Upper lobe of right lung (tissue), 1 donor: ENCODE measurements around the gene PIGM. TPM values are rescaled to one million over a fixed set of nuclear protein-coding genes. Genes with fewer than 3 reads are reported as not detected.

ENCODE experiments used
- ATAC-seq: fragments of 200-7000 bp; cut with Tn5 transposase; one replicate; pipeline ENCODE4 v1.9.1; 2020; ENCODE audit warnings: mild to moderate bottlenecking, moderate library complexity
- DNase-seq: peaks from one replicate; pipeline ENCODE4 v3.0.0-alpha.2; 2020
- H3K27ac ChIP-seq: fragments of 200-600 bp; one replicate; pipeline ENCODE4 v1.8.0; 2022
- H3K27me3 ChIP-seq: fragments of 200-600 bp; one replicate; pipeline ENCODE4 v1.8.0; 2022; ENCODE audit warnings: mild to moderate bottlenecking
- H3K36me3 ChIP-seq: fragments of 200-600 bp; one replicate; pipeline ENCODE4 v1.8.0; 2022
- H3K4me1 ChIP-seq: fragments of 200-600 bp; one replicate; pipeline ENCODE4 v1.8.0; 2022
- H3K4me3 ChIP-seq: fragments of 200-600 bp; one replicate; pipeline ENCODE4 v1.8.0; 2022; ENCODE audit warnings: mild to moderate bottlenecking
- H3K9me3 ChIP-seq: fragments of 200-600 bp; one replicate; pipeline ENCODE4 v1.8.0; 2022
- intact Hi-C: fragments of 100-400 bp; cut with DNase I; formaldehyde crosslinking; loops from one replicate; pipeline ENCODE4 v1.11.0; 2022
- total RNA-seq: library from RNA; stranded (reverse); fragmentation: NEBNext Ultra II Directional; extraction: Animal tissue kit (Norgen Biotek cat#: 25700); gene quantifications from one replicate; pipeline ENCODE4 v1.2.1, GENCODE V29; 2021
- TF ChIP-seq, protein P1 (sequence below): fragments of 200-600 bp; IDR thresholded peaks from one replicate; pipeline ENCODE4 v1.8.0; 2022; ENCODE audit warnings: antibody characterized with exemption
- donor health status: DM: no; HTN: yes; CAD: no; lungs with severe emphysema.

Gene PIGM
- total RNA-seq, 1 donor from 2014 or later, result 7.1 TPM

DNA sequence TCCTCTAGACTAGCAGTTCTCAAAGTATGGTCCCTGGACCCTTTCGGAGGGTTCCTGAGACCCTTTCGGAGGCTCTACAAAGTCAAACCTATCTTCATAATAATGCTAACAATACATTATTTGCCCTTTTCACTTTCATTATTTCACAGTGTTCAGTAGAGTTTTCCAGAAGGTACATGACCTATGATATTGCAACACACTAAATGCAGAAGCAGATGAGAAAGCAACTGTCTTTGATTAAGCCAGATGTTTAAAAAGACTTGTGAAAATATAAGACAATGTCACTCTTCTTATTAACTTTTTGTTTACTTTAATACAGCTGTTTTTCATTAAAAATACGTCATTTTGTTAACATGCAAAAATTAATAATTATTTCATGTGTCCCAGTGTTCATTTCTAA, 32.4 kb upstream of the PIGM start:
- Histone ChIP-seq H3K27ac (no peak overlapping the region), H3K27me3 (peaks cover 11% of the 10 kb centered on the region), H3K4me1 (no peaks in the 10 kb centered on the region), H3K4me3 (no peak overlapping the region), H3K9me3 (no peaks in the 10 kb centered on the region), H3K36me3 (no peaks in the 10 kb centered on the region)
- DNase-seq, result no peak
- intact Hi-C loops, result no loop called here
- TF ChIP-seq, protein P1, sequence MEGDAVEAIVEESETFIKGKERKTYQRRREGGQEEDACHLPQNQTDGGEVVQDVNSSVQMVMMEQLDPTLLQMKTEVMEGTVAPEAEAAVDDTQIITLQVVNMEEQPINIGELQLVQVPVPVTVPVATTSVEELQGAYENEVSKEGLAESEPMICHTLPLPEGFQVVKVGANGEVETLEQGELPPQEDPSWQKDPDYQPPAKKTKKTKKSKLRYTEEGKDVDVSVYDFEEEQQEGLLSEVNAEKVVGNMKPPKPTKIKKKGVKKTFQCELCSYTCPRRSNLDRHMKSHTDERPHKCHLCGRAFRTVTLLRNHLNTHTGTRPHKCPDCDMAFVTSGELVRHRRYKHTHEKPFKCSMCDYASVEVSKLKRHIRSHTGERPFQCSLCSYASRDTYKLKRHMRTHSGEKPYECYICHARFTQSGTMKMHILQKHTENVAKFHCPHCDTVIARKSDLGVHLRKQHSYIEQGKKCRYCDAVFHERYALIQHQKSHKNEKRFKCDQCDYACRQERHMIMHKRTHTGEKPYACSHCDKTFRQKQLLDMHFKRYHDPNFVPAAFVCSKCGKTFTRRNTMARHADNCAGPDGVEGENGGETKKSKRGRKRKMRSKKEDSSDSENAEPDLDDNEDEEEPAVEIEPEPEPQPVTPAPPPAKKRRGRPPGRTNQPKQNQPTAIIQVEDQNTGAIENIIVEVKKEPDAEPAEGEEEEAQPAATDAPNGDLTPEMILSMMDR, result no peak
- no peak for ATAC-seq

DNA sequence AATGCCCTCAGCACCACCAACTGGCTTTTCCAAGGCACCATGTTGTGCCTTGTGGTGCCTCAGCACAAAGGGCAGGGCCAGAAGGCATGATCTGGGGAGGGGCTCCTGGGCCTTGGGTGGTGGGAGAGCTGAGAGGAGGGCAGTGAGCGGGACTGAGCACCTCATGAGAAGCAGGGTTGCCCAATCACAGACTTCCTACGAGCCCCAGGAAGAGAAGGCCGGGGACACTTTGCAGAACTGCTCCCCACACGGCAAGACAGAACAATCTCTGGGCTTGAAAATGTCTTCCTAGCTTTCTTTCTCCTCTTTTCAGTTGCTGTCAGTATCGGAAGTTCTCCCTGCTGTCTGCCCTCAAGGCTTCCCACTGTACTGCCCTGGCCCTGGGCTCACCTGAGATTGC, 31.4 kb upstream of the PIGM start:
- Histone ChIP-seq H3K9me3 (no peaks in the 10 kb centered on the region), H3K4me3 (no peak overlapping the region), H3K4me1 (no peaks in the 10 kb centered on the region), H3K36me3 (no peaks in the 10 kb centered on the region), H3K27me3 (peaks cover 11% of the 10 kb centered on the region), H3K27ac (no peak overlapping the region)
- peak; percentile 38 for ATAC-seq
- intact Hi-C loops, result no loop called here
- DNase-seq, result peak; percentile 43
- TF ChIP-seq, protein P1, result no peak

GRCh38 chr1:160062230-160062532, 30.4 kb upstream of the PIGM start:
- no peaks in the 10 kb centered on the region for H3K9me3 ChIP-seq
- peaks cover 11% of the 10 kb centered on the region for H3K27me3 ChIP-seq
- intact Hi-C loops, result no loop called here
- peak; percentile 55 for DNase-seq
- ATAC-seq, result no peak
- TF ChIP-seq, protein P1, result no peak
- no peaks in the 10 kb centered on the region for H3K4me1 ChIP-seq
- no peaks in the 10 kb centered on the region for H3K36me3 ChIP-seq
- no peak overlapping the region for H3K4me3 ChIP-seq
- H3K27ac ChIP-seq, result no peak overlapping the region

DNA sequence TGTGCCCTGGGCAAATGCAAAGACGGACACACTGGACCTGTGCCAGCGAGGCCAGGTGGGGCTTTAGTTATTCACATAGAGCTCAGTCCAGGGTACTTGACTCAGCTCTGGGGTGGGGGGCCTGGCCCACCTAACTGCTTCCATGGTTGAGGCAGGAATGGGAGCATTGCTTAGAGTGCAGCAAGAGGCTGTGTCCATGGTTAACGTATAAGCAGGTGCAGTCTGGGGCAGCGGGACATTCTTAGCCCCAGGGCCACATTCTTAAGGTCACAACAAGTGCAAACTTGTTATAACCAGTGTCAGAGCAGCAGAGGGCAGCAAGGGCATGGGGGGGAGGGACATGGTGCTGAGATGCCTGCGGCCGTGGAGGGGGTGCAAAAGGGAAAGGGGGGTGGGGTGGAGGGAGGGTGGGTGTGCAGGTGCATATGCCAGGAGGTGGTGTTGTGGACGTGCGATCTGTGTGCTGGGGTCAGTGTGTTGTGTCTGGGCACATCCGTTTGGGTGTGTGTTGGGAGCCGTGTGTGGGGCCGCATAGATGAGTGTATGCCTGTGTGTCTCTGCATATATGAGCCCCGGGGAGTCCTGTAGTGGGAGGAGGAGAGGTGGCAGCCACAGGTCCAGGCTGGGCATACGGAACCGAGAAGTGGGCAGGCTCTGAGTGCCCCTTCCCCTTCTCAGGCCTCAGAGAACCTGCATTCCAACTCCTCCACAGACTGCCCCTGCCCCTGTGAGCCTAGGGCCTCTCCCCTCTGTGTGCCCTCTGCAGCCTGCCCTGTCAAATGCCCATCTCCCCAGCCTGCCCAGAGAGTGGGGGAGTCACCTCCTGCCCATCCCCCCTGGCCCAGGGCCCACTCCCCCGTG, 29.8 kb upstream of the PIGM start:
- TF ChIP-seq, protein P1, result no peak
- DNase-seq (peak; percentile 57), ATAC-seq (peak; percentile 18)
- Histone ChIP-seq H3K36me3 (no peaks in the 10 kb centered on the region), H3K4me1 (no peaks in the 10 kb centered on the region), H3K27ac (no peak overlapping the region), H3K4me3 (no peak overlapping the region), H3K27me3 (peaks cover 11% of the 10 kb centered on the region), H3K9me3 (no peaks in the 10 kb centered on the region)
- intact Hi-C loops, result no loop called here

DNA sequence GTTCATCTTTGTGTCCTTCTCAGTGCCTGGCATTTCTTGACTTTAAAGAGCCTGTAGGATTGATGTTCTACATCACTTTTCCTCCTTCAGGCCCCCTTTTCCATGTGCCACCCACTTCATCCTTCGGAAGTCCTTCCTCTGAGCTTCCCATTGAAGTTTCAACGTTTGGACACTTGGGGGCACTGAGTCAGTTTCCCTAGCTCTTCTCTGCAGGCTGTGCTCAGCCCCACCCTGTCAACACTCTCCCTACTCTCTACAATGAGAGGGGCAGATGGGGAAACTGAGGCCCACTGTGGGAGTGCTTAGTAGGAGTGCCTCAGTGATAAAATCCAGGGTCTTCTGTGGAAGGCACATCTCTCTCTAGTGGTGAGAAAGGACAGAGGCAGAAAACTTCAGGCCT, 26.3 kb upstream of the PIGM start:
- ATAC-seq (peak; percentile 24), DNase-seq (no peak)
- H3K27me3 ChIP-seq, result peaks cover 27% of the 10 kb centered on the region
- no peaks in the 10 kb centered on the region for H3K9me3 ChIP-seq
- intact Hi-C loops, result no loop called here
- no peaks in the 10 kb centered on the region for H3K4me1 ChIP-seq
- no peak overlapping the region for H3K4me3 ChIP-seq
- H3K27ac ChIP-seq, result no peak overlapping the region
- TF ChIP-seq, protein P1, result peak; percentile 25
- no peaks in the 10 kb centered on the region for H3K36me3 ChIP-seq
